Gastrocnemius medialis (tissue), 4 donors: ENCODE results near the gene ROGDI. TPM values are rescaled to one million over a fixed set of nuclear protein-coding genes. Genes with fewer than 3 reads are reported as not detected.

Experiments
- ATAC-seq, 2 donors: fragments of 150-250 bp; one replicate each; pipeline ENCODE4 v1.9.1; 2016
- DNase-seq, 2 donors: peaks; one replicate each; pipeline ENCODE4 v3.0.0-alpha.2; 2019
- H3K27ac ChIP-seq, 4 donors: fragments of 200-600 bp; sonication (generic); 1 replicate in 1 of 4; 2 replicates in 3 of 4; pipeline ENCODE4 v1.5.1; 2016 to 2018; ENCODE audit warnings: mild to moderate bottlenecking in 2 of 4, moderate library complexity in 1 of 4
- H3K27me3 ChIP-seq, 3 donors: fragments of 200-600 bp; sonication (generic) in 2 of 3; 1 replicate in 1 of 3; 2 replicates in 2 of 3; pipeline versions ENCODE4 v1.5.1 to v1.6.0; 2016 to 2019; ENCODE audit warnings: mild to moderate bottlenecking in 1 of 3, moderate library complexity in 1 of 3
- H3K36me3 ChIP-seq, 2 donors: fragments of 200-600 bp; sonication (generic) in 1 of 2; one replicate each; pipeline ENCODE4 v1.5.1; 2017 to 2018
- H3K4me1 ChIP-seq, 2 donors: fragments of 200-600 bp; sonication (generic) in 1 of 2; one replicate each; pipeline ENCODE4 v1.5.1; 2016 to 2017; ENCODE audit warnings: mild to moderate bottlenecking in 2 of 2
- H3K4me3 ChIP-seq, 4 donors: fragments of 200-600 bp; sonication (generic) in 3 of 4; 1 replicate in 1 of 4; 2 replicates in 3 of 4; pipeline ENCODE4 v1.5.1; 2016 to 2019; ENCODE audit warnings: mild to moderate bottlenecking in 2 of 4
- H3K9me3 ChIP-seq, 3 donors: fragments of 200-600 bp; sonication (generic) in 2 of 3; 1 replicate in 1 of 3; 2 replicates in 2 of 3; pipeline ENCODE4 v1.5.1; 2016 to 2019
- CTCF ChIP-seq, 5 experiments: fragments of 450-650 bp in 3 of 5; fragments of 200-600 bp in 2 of 5; sonication (generic) in 2 of 5; IDR thresholded peaks in 4 of 5; conservative IDR thresholded peaks in 1 of 5; 1 replicate in 4 of 5; 2 replicates in 1 of 5; pipeline ENCODE4 v1.5.1; 2016 to 2019; ENCODE audit warnings: antibody characterized with exemption in 5 of 5, mild to moderate bottlenecking in 3 of 5, moderate library complexity in 3 of 5
- POLR2A ChIP-seq, 2 donors: fragments of 450-650 bp; IDR thresholded peaks; one replicate each; pipeline ENCODE4 v1.6.1; 2017; ENCODE audit warnings: antibody characterized with exemption in 2 of 2, mild to moderate bottlenecking in 2 of 2, moderate library complexity in 2 of 2
- in situ Hi-C, 4 donors: fragments of 200-750 bp; cut with MboI; loops; one replicate each; pipeline versions ENCODE4 v1.15.0 to v1.8.0; 2017; ENCODE audit warnings: low sequenced_read_pairs in 4 of 4
- intact Hi-C: fragments of 100-400 bp; cut with DNase I; formaldehyde crosslinking; loops from one replicate; pipeline ENCODE4 v1.15.1; 2023; ENCODE audit warnings: low total_unique reads
- total RNA-seq, 4 donors: library from RNA; depleted of rRNA; stranded (reverse); fragments of >200 nt; gene quantifications; one replicate each; pipeline versions ENCODE4 v1.1.0 to v1.2.3, GENCODE V29; 2016

The ROGDI gene
- total RNA-seq, 4 donors from 2014 or later = 11.6 to 31.1 (median 26.0) TPM

DNA sequence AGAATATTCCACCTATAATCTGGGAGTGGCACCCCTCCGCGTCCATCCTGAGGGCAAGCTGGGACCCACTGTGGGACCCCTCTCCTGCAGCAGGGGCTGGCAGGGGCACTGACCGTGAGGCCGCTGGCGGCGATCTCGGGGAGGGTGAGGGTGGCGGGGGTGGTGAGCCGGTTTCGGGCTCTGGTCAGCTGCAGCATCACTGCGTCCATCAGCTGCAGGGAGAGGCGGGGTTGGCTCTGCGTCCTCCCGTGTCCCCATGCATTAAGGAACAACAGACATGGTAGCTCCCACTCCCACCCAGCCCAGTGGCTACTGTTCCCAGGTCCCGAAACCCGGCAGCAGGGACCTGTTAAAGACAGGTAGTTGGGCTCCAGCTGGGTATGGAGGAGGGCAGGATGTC, 4.0 kb downstream of the ROGDI start:
- DNase-seq = no peak
- intact Hi-C loops (no loop called here), in situ Hi-C loops (no loop called here)

DNA sequence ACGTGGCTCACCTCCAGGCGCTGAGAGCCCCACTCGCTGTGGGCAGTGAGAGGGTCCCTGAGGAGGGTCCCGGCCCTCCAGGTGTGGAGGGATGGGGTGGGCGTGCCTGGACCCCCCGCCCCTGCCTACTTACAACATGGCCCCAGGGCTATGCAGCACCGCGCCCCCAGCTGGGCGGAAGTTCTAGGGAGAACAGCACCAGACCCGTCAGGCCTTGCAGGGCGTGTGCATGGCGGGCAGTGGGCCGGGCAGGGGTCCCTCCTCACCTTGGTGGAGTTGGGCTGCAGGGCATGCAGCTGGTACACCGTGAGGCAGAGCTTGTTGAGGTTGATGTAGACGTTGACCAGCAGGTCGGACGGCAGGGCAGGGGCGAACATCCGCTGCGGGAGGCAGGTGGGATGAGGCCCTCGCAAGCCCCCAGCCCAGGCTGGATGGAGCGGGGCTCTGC, 4.6 kb downstream of the ROGDI start:
- no peak overlapping the region for H3K27ac ChIP-seq
- TF ChIP-seq POLR2A (IDR thresholded peaks at IDR 0.05) (no peak), CTCF (IDR thresholded peaks at IDR 0.05 in 4 of 5, conservative IDR thresholded peaks at IDR 0.05 in 1 of 5) (no peak)
- ATAC-seq = no peak
- no peaks in the 10 kb centered on the region for H3K9me3 ChIP-seq
- no peaks in the 10 kb centered on the region for H3K27me3 ChIP-seq
- no peak overlapping the region for H3K4me3 ChIP-seq
- in situ Hi-C loops (no loop called here), intact Hi-C loops (no loop called here)
- H3K36me3 ChIP-seq = peaks cover 0 to 8% of the 10 kb centered on the region in 2 donors
- no peak for DNase-seq
- H3K4me1 ChIP-seq = peaks cover 8 to 10% of the 10 kb centered on the region in 2 donors

More for the DNA sequence above, 4.0 kb downstream of the ROGDI start:
- Histone ChIP-seq H3K27me3 (no peaks in the 10 kb centered on the region), H3K4me3 (no peak overlapping the region), H3K4me1 (peaks cover 11 to 15% of the 10 kb centered on the region in 2 donors), H3K9me3 (no peaks in the 10 kb centered on the region), H3K27ac (no peak overlapping the region), H3K36me3 (peaks cover 0 to 8% of the 10 kb centered on the region in 2 donors)
- ATAC-seq = no peak
- TF ChIP-seq POLR2A (IDR thresholded peaks at IDR 0.05) (no peak), CTCF (IDR thresholded peaks at IDR 0.05 in 4 of 5, conservative IDR thresholded peaks at IDR 0.05 in 1 of 5) (no peak)

DNA sequence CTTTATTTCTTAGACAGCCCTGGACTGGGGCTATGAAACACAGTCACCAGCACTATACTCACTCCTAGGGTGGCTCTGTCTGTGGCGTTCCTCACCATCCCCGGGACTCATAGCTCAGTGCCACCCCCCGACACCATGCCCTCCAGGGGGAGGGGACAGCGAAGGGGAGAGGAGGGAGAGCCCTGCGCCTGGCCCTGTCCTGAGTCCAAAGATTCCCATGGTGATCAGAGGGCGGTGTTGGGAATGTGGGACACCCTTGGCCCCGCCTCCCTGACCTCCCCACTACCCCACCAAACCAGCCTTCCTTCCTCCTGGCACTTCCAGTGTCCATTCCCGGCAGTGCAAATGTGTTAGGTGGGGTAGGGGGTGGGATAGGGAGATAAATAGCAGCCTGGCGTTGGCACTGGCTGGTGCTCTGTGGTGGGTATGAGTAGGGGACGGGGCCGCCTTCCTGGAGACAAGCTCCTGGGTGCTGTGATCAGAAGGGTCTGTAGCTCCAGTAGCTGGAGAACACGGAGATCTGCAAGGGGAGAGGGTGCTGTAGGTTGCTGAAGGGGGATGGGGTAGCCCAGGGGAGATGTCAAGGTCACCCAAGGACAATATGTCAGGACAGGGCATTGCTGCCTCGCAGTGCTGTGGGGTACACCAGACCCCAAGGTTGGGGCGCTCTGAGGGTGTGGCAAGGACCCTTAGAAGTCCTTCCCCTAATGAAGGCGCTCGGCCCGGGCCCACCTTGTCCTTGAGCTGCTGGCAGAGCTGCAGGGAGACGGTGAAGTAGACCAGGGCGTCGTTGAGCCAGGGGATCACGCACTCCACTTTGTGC, 5.2 kb downstream of the ROGDI start:
- TF ChIP-seq POLR2A (IDR thresholded peaks at IDR 0.05) (no peak), CTCF (IDR thresholded peaks at IDR 0.05 in 4 of 5, conservative IDR thresholded peaks at IDR 0.05 in 1 of 5) (no peak)
- in situ Hi-C loops = no loop called here

DNA sequence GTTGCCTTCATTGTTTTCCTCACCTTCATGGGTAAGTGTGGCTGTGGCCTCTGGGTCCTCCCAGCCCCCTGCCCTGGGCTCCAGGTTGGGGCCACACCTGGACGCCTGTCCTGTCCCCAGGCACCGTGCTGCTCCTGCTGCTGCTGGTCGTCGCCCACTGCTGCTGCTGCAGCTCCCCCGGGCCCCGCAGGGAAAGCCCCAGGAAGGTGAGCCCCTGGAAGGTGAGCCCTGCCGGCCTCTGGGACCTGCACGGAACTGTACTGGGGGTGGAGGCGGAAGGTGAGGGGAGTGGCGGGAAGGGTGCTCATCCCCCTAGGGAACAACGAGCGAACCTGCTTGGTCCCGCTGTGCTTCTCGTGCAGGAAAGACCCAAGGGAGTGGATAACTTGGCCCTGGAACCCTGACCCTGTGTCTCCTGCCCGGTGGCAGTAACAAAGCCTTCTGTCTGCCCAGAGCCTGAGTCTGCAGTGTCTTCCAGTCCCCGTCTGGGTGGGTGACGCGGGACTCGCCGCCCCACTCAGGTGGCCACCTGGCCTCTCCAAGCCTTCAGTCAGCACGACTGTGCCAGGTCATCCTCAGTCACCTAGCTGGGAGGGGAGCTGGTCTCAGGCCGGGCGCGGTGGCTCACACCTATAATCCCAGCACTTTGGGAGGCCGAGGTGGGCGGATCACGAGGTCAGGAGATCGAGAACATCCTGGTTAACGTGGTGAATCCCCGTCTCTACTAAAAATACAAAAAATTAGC, 6.4 kb downstream of the ROGDI start:
- TF ChIP-seq POLR2A (IDR thresholded peaks at IDR 0.05) = no peak
- no peak for TF ChIP-seq CTCF (IDR thresholded peaks at IDR 0.05 in 4 of 5, conservative IDR thresholded peaks at IDR 0.05 in 1 of 5)
- Histone ChIP-seq H3K27me3 (no peaks in the 10 kb centered on the region), H3K9me3 (no peaks in the 10 kb centered on the region), H3K36me3 (peaks cover 0 to 8% of the 10 kb centered on the region in 2 donors), H3K27ac (no peak overlapping the region), H3K4me1 (peaks cover 0 to 8% of the 10 kb centered on the region in 2 donors), H3K4me3 (no peak overlapping the region)
- intact Hi-C loops (no loop called here), in situ Hi-C loops (no loop called here)
- ATAC-seq (no peak), DNase-seq (no peak)

More for the DNA sequence above, 5.2 kb downstream of the ROGDI start:
- Histone ChIP-seq H3K9me3 (no peaks in the 10 kb centered on the region), H3K4me3 (no peak overlapping the region), H3K36me3 (peaks cover 0 to 8% of the 10 kb centered on the region in 2 donors), H3K27me3 (no peaks in the 10 kb centered on the region), H3K4me1 (peaks cover 8 to 10% of the 10 kb centered on the region in 2 donors), H3K27ac (no peak overlapping the region)
- DNase-seq (no peak), ATAC-seq (no peak)
- intact Hi-C loops = no loop called here
